ENCODE data around the gene ITPR2. TPM values are rescaled to one million over a fixed set of nuclear protein-coding genes. Genes with fewer than 3 reads are reported as not detected.
A peak's percentile ranks its signal among the peaks of the same experiment; 100 is the strongest.

ITPR2 gene
- polyA plus RNA-seq, 1 donor = 12.5 TPM

GRCh38 chr12:26384536-26384935 lies 448.5 kb downstream of the ITPR2 start:
- Histone ChIP-seq H3K9me3 (ENCODE audit: control insufficient read depth, low read depth, low read length) (no peaks in the 10 kb centered on the region), H3K27me3 (ENCODE audit: control insufficient read depth, insufficient read depth, low read length) (no peaks in the 10 kb centered on the region), H3K4me3 (ENCODE audit: low read length) (no peak overlapping the region), H3K27ac (ENCODE audit: low read length) (peak overlapping the region; percentile 48), H3K36me3 (ENCODE audit: control insufficient read depth, insufficient read depth, low read length) (no peaks in the 10 kb centered on the region), H3K4me1 (ENCODE audit: control insufficient read depth, insufficient read depth, low read length) (peaks cover 21% of the 10 kb centered on the region)
- peak; percentile 33 to 66 for DNase-seq
- WGBS (ENCODE audit: insufficient coverage, low lambda C conversion rate) = 17% methylated on average over 1 of the region's 1 CpG

- DNase-seq = no peak
- WGBS (ENCODE audit: insufficient coverage, low lambda C conversion rate) = no CpG with 5 or more reads among the region's 1 CpG
- H3K27ac ChIP-seq (ENCODE audit: low read length) = no peak overlapping the region
These were observed 450.0 kb downstream of the ITPR2 start for GRCh38 chr12:26383041-26383440.

GRCh38 chr12:26380897-26381296 lies 452.1 kb downstream of the ITPR2 start:
- Histone ChIP-seq H3K27ac (ENCODE audit: low read length) (no peak overlapping the region), H3K27me3 (ENCODE audit: control insufficient read depth, insufficient read depth, low read length) (no peaks in the 10 kb centered on the region), H3K4me1 (ENCODE audit: control insufficient read depth, insufficient read depth, low read length) (peaks cover 13% of the 10 kb centered on the region), H3K36me3 (ENCODE audit: control insufficient read depth, insufficient read depth, low read length) (no peaks in the 10 kb centered on the region), H3K4me3 (ENCODE audit: low read length) (no peak overlapping the region), H3K9me3 (ENCODE audit: control insufficient read depth, low read depth, low read length) (no peaks in the 10 kb centered on the region)
- WGBS (ENCODE audit: insufficient coverage, low lambda C conversion rate) = no CpG with 5 or more reads among the region's 1 CpG
- DNase-seq = no peak

More at GRCh38 chr12:26383041-26383440, 450.0 kb downstream of the ITPR2 start:
- Histone ChIP-seq H3K4me1 (ENCODE audit: control insufficient read depth, insufficient read depth, low read length) (peaks cover 13% of the 10 kb centered on the region), H3K4me3 (ENCODE audit: low read length) (no peak overlapping the region), H3K9me3 (ENCODE audit: control insufficient read depth, low read depth, low read length) (no peaks in the 10 kb centered on the region), H3K27me3 (ENCODE audit: control insufficient read depth, insufficient read depth, low read length) (no peaks in the 10 kb centered on the region), H3K36me3 (ENCODE audit: control insufficient read depth, insufficient read depth, low read length) (no peaks in the 10 kb centered on the region)

GRCh38 chr12:26379777-26380467 lies 453.1 kb downstream of the ITPR2 start:
- H3K27ac ChIP-seq (ENCODE audit: low read length) = no peak overlapping the region
- peaks cover 8% of the 10 kb centered on the region for H3K4me1 ChIP-seq (ENCODE audit: control insufficient read depth, insufficient read depth, low read length)
- 60% methylated on average over 2 of the region's 2 CpGs for WGBS (ENCODE audit: insufficient coverage, low lambda C conversion rate)
- H3K36me3 ChIP-seq (ENCODE audit: control insufficient read depth, insufficient read depth, low read length) = no peaks in the 10 kb centered on the region
- H3K4me3 ChIP-seq (ENCODE audit: low read length) = no peak overlapping the region
- no peak for DNase-seq
- H3K9me3 ChIP-seq (ENCODE audit: control insufficient read depth, low read depth, low read length) = no peaks in the 10 kb centered on the region
- no peaks in the 10 kb centered on the region for H3K27me3 ChIP-seq (ENCODE audit: control insufficient read depth, insufficient read depth, low read length)

GRCh38 chr12:26378711-26379110 lies 454.3 kb downstream of the ITPR2 start:
- no peaks in the 10 kb centered on the region for H3K9me3 ChIP-seq (ENCODE audit: control insufficient read depth, low read depth, low read length)
- no peaks in the 10 kb centered on the region for H3K27me3 ChIP-seq (ENCODE audit: control insufficient read depth, insufficient read depth, low read length)
- H3K4me1 ChIP-seq (ENCODE audit: control insufficient read depth, insufficient read depth, low read length) = no peaks in the 10 kb centered on the region
- WGBS (ENCODE audit: insufficient coverage, low lambda C conversion rate) = 77% methylated on average over 2 of the region's 6 CpGs
- no peak overlapping the region for H3K4me3 ChIP-seq (ENCODE audit: low read length)
- DNase-seq = peak in 1 of 2 donors; percentile 21
- no peak overlapping the region for H3K27ac ChIP-seq (ENCODE audit: low read length)
- no peaks in the 10 kb centered on the region for H3K36me3 ChIP-seq (ENCODE audit: control insufficient read depth, insufficient read depth, low read length)

- WGBS (ENCODE audit: insufficient coverage, low lambda C conversion rate) = 100% methylated on average over 1 of the region's 2 CpGs
- DNase-seq = no peak
- H3K9me3 ChIP-seq (ENCODE audit: control insufficient read depth, low read depth, low read length) = no peaks in the 10 kb centered on the region
- no peak overlapping the region for H3K4me3 ChIP-seq (ENCODE audit: low read length)
- H3K27me3 ChIP-seq (ENCODE audit: control insufficient read depth, insufficient read depth, low read length) = no peaks in the 10 kb centered on the region
- H3K36me3 ChIP-seq (ENCODE audit: control insufficient read depth, insufficient read depth, low read length) = no peaks in the 10 kb centered on the region
- no peak overlapping the region for H3K27ac ChIP-seq (ENCODE audit: low read length)
- H3K4me1 ChIP-seq (ENCODE audit: control insufficient read depth, insufficient read depth, low read length) = no peaks in the 10 kb centered on the region
These were observed 457.9 kb downstream of the ITPR2 start for GRCh38 chr12:26374934-26375680.

GRCh38 chr12:26373606-26374495 lies 459.1 kb downstream of the ITPR2 start:
- Histone ChIP-seq H3K4me3 (ENCODE audit: low read length) (no peak overlapping the region), H3K27me3 (ENCODE audit: control insufficient read depth, insufficient read depth, low read length) (no peaks in the 10 kb centered on the region), H3K36me3 (ENCODE audit: control insufficient read depth, insufficient read depth, low read length) (no peaks in the 10 kb centered on the region), H3K9me3 (ENCODE audit: control insufficient read depth, low read depth, low read length) (no peaks in the 10 kb centered on the region), H3K27ac (ENCODE audit: low read length) (no peak overlapping the region), H3K4me1 (ENCODE audit: control insufficient read depth, insufficient read depth, low read length) (no peaks in the 10 kb centered on the region)
- DNase-seq = no peak
- WGBS (ENCODE audit: insufficient coverage, low lambda C conversion rate) = no CpG with 5 or more reads among the region's 7 CpGs

- Histone ChIP-seq H3K4me3 (ENCODE audit: low read length) (no peak overlapping the region), H3K9me3 (ENCODE audit: control insufficient read depth, low read depth, low read length) (no peaks in the 10 kb centered on the region), H3K36me3 (ENCODE audit: control insufficient read depth, insufficient read depth, low read length) (no peaks in the 10 kb centered on the region), H3K4me1 (ENCODE audit: control insufficient read depth, insufficient read depth, low read length) (no peaks in the 10 kb centered on the region), H3K27ac (ENCODE audit: low read length) (no peak overlapping the region), H3K27me3 (ENCODE audit: control insufficient read depth, insufficient read depth, low read length) (no peaks in the 10 kb centered on the region)
- no CpG with 5 or more reads among the region's 6 CpGs for WGBS (ENCODE audit: insufficient coverage, low lambda C conversion rate)
- DNase-seq = no peak
These were observed 460.1 kb downstream of the ITPR2 start for GRCh38 chr12:26372866-26373265.

GRCh38 chr12:26370098-26370497 lies 462.9 kb downstream of the ITPR2 start:
- Histone ChIP-seq H3K4me1 (ENCODE audit: control insufficient read depth, insufficient read depth, low read length) (no peaks in the 10 kb centered on the region), H3K36me3 (ENCODE audit: control insufficient read depth, insufficient read depth, low read length) (no peaks in the 10 kb centered on the region), H3K4me3 (ENCODE audit: low read length) (no peak overlapping the region), H3K27ac (ENCODE audit: low read length) (no peak overlapping the region), H3K9me3 (ENCODE audit: control insufficient read depth, low read depth, low read length) (no peaks in the 10 kb centered on the region), H3K27me3 (ENCODE audit: control insufficient read depth, insufficient read depth, low read length) (no peaks in the 10 kb centered on the region)
- WGBS (ENCODE audit: insufficient coverage, low lambda C conversion rate) = no CpG with 5 or more reads among the region's 2 CpGs
- DNase-seq = no peak

GRCh38 chr12:26369588-26369987 lies 463.4 kb downstream of the ITPR2 start:
- H3K4me3 ChIP-seq (ENCODE audit: low read length) = no peak overlapping the region
- H3K9me3 ChIP-seq (ENCODE audit: control insufficient read depth, low read depth, low read length) = no peaks in the 10 kb centered on the region
- WGBS (ENCODE audit: insufficient coverage, low lambda C conversion rate) = no CpG with 5 or more reads among the region's 4 CpGs
- no peak for DNase-seq
- H3K36me3 ChIP-seq (ENCODE audit: control insufficient read depth, insufficient read depth, low read length) = no peaks in the 10 kb centered on the region
- no peak overlapping the region for H3K27ac ChIP-seq (ENCODE audit: low read length)
- no peaks in the 10 kb centered on the region for H3K4me1 ChIP-seq (ENCODE audit: control insufficient read depth, insufficient read depth, low read length)
- no peaks in the 10 kb centered on the region for H3K27me3 ChIP-seq (ENCODE audit: control insufficient read depth, insufficient read depth, low read length)

All from large intestine (tissue), 3 donors.